HepG2 (cell line): Measurements from ENCODE around the gene C14orf119. TPM values are rescaled to one million over a fixed set of nuclear protein-coding genes. Genes with fewer than 3 reads are reported as not detected.

Experiments
- ATF2 ChIP-seq: sonication (generic); formaldehyde crosslinking; IDR thresholded peaks from 2 replicates; pipeline ENCODE4 v1.4.0; 2020; ENCODE audit warnings: missing genetic modification reagents
- GTF3A ChIP-seq: sonication (generic); formaldehyde crosslinking; conservative IDR thresholded peaks from 2 replicates; pipeline ENCODE4 v1.4.0; 2020; ENCODE audit warnings: mild to moderate bottlenecking, missing genetic modification reagents
- MED1 ChIP-seq: sonication (generic); formaldehyde crosslinking; IDR thresholded peaks from 2 replicates; pipeline ENCODE4 v1.4.0; 2020; ENCODE audit warnings: missing genetic modification reagents
- PAWR ChIP-seq: sonication (generic); formaldehyde crosslinking; IDR thresholded peaks from 2 replicates; pipeline ENCODE4 v1.4.0; 2020; ENCODE audit warnings: missing genetic modification reagents, mild to moderate bottlenecking, borderline replicate concordance
- ZBTB38 ChIP-seq: sonication (generic); formaldehyde crosslinking; IDR thresholded peaks from 2 replicates; pipeline ENCODE4 v1.5.1; 2020; ENCODE audit warnings: mild to moderate bottlenecking, missing genetic modification reagents
- ZNF367 ChIP-seq: sonication (generic); formaldehyde crosslinking; IDR thresholded peaks from 2 replicates; pipeline ENCODE4 v1.4.0; 2020; ENCODE audit warnings: missing genetic modification reagents, borderline replicate concordance
- ZNF382 ChIP-seq: sonication (generic); formaldehyde crosslinking; IDR thresholded peaks from 2 replicates; pipeline ENCODE4 v1.5.0; 2020; ENCODE audit warnings: missing genetic modification reagents, mild to moderate bottlenecking, borderline replicate concordance
- ZNF605 ChIP-seq: sonication (generic); formaldehyde crosslinking; IDR thresholded peaks from 2 replicates; pipeline ENCODE4 v1.8.0; 2022; ENCODE audit warnings: mild to moderate bottlenecking, missing genetic modification reagents
- ZNF672 ChIP-seq: sonication (generic); formaldehyde crosslinking; IDR thresholded peaks from 2 replicates; pipeline ENCODE4 v1.8.1; 2022; ENCODE audit warnings: missing genetic modification reagents
- ZNF839 ChIP-seq: sonication (generic); formaldehyde crosslinking; IDR thresholded peaks from 2 replicates; pipeline ENCODE4 v1.4.0; 2020; ENCODE audit warnings: missing genetic modification reagents, mild to moderate bottlenecking, borderline replicate concordance
- ZNF883 ChIP-seq: sonication (generic); formaldehyde crosslinking; IDR thresholded peaks from 2 replicates; pipeline ENCODE4 v1.5.1; 2020; ENCODE audit warnings: mild to moderate bottlenecking, missing genetic modification reagents; ENCODE audit errors: not compliant biosample characterization
- polyA plus RNA-seq, 8 experiments: library from polyadenylated mRNA; depleted of rRNA in 3 of 8; stranded (reverse) in 7 of 8; unstranded in 1 of 8; fragments of >200 nt; fragmentation: Illumina TruSeq in 4 of 8; extraction: Trizol in 4 of 8; gene quantifications; 2 replicates each; pipeline versions ENCODE4 v1.2.1 to v1.2.3, GENCODE V29; 2011 to 2016; ENCODE audit warnings: low read depth in 4 of 8, missing spikeins in 1 of 8, mixed read lengths in 1 of 8; ENCODE audit not compliant: insufficient read depth in 1 of 8
- total RNA-seq, 5 experiments: library from RNA; depleted of rRNA; stranded (reverse); fragments of >200 nt; fragmentation: Illumina TruSeq; extraction: Trizol; gene quantifications; 2 replicates each; pipeline ENCODE4 v1.2.3, GENCODE V29; 2016; ENCODE audit warnings: low read depth in 1 of 5
- TF ChIP-seq, protein P1 (sequence below): sonication (generic); formaldehyde crosslinking; IDR thresholded peaks from 2 replicates; pipeline ENCODE4 v1.5.0; 2020; ENCODE audit warnings: mild to moderate bottlenecking, missing genetic modification reagents, borderline replicate concordance
- TF ChIP-seq, protein P2 (sequence below): sonication (generic); formaldehyde crosslinking; IDR thresholded peaks from 2 replicates; pipeline ENCODE4 v1.9.0; 2021; ENCODE audit warnings: missing genetic modification reagents, borderline replicate concordance
- TF ChIP-seq, protein P3 (sequence below): sonication (generic); formaldehyde crosslinking; IDR thresholded peaks from 2 replicates; pipeline ENCODE4 v1.4.0; 2020; ENCODE audit warnings: mild to moderate bottlenecking, missing genetic modification reagents
- TF ChIP-seq, protein P4 (sequence below): sonication (generic); formaldehyde crosslinking; IDR thresholded peaks from 2 replicates; pipeline ENCODE4 v1.5.1; 2020; ENCODE audit warnings: missing genetic modification reagents, mild to moderate bottlenecking, borderline replicate concordance
- TF ChIP-seq, protein P5 (sequence below): sonication (generic); formaldehyde crosslinking; IDR thresholded peaks from 2 replicates; pipeline ENCODE4 v1.9.0; 2022; ENCODE audit warnings: low read depth, missing genetic modification reagents

Gene C14orf119
- total and polyA plus RNA-seq, 2 of the 13 experiments (the other 11 are each of a cell fraction or from before 2014, with no cell fraction given): 117 to 206 TPM

DNA sequence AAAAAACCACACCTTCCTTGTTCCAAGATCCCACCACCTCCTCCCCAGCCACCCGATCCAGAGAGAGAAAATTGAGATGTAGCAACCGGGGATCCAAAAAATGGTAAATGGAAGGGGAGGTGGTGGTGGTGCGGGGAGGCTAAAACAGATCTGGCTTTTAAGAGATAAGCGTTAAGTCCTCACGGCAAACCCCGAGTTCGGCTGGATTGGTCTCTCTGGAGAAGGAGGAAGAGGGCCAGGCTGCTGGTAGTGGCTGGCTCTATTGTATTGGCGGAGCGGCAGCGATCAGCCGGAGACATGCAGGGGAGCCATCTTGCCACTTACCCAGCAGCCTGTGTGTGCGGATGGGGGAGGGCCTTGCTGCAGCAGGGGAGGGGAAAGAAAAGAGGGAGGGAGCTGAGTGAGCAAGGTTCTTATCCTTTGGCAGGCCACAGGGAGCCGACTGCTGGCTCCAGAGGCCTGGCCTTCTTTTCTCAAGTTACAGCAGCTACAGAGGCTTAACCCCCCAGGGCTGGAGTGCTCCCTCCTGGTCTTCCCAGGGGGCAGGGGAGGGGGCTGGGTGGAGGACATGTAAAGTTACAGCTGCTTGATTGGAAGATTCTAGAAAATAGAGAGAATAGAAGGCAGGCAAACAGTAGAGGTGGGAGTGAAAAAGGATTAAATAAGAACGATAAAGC, 23.9 kb upstream of the C14orf119 start (continued):
- TF ChIP-seq, protein P1, sequence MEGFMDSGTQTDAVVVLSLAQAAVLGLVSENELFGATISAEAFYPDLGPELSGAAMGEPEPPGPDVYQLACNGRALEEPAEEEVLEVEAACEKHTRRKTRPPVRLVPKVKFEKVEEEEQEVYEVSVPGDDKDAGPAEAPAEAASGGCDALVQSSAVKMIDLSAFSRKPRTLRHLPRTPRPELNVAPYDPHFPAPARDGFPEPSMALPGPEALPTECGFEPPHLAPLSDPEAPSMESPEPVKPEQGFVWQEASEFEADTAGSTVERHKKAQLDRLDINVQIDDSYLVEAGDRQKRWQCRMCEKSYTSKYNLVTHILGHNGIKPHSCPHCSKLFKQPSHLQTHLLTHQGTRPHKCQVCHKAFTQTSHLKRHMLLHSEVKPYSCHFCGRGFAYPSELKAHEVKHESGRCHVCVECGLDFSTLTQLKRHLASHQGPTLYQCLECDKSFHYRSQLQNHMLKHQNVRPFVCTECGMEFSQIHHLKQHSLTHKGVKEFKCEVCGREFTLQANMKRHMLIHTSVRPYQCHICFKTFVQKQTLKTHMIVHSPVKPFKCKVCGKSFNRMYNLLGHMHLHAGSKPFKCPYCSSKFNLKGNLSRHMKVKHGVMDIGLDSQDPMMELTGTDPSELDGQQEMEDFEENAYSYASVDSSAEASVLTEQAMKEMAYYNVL (CRISPR knock-in tag): peak; percentile 85; the same call in 1 of the 2 replicates
- peak; percentile 63 for TF ChIP-seq ZNF883 (CRISPR knock-in tag)
- peak; percentile 73; the same call in 1 of the 2 replicates for TF ChIP-seq GTF3A (CRISPR knock-in tag)
- peak; percentile 65; the same call in 1 of the 2 replicates for TF ChIP-seq PAWR (CRISPR knock-in tag)
- peak; percentile 94; the same call in 1 of the 2 replicates for TF ChIP-seq ZNF839 (CRISPR knock-in tag)
- TF ChIP-seq ZNF605: peak; percentile 97
- no peak for TF ChIP-seq ZNF382 (CRISPR knock-in tag)
- no peak for TF ChIP-seq ZNF672 (CRISPR knock-in tag)
- peak; percentile 51; the same call in 1 of the 2 replicates for TF ChIP-seq ATF2 (CRISPR knock-in tag)
- TF ChIP-seq, protein P2, sequence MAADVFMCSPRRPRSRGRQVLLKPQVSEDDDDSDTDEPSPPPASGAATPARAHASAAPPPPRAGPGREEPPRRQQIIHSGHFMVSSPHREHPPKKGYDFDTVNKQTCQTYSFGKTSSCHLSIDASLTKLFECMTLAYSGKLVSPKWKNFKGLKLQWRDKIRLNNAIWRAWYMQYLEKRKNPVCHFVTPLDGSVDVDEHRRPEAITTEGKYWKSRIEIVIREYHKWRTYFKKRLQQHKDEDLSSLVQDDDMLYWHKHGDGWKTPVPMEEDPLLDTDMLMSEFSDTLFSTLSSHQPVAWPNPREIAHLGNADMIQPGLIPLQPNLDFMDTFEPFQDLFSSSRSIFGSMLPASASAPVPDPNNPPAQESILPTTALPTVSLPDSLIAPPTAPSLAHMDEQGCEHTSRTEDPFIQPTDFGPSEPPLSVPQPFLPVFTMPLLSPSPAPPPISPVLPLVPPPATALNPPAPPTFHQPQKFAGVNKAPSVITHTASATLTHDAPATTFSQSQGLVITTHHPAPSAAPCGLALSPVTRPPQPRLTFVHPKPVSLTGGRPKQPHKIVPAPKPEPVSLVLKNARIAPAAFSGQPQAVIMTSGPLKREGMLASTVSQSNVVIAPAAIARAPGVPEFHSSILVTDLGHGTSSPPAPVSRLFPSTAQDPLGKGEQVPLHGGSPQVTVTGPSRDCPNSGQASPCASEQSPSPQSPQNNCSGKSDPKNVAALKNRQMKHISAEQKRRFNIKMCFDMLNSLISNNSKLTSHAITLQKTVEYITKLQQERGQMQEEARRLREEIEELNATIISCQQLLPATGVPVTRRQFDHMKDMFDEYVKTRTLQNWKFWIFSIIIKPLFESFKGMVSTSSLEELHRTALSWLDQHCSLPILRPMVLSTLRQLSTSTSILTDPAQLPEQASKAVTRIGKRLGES (CRISPR knock-in tag): no peak
- no peak for TF ChIP-seq ZNF367
- TF ChIP-seq, protein P3, sequence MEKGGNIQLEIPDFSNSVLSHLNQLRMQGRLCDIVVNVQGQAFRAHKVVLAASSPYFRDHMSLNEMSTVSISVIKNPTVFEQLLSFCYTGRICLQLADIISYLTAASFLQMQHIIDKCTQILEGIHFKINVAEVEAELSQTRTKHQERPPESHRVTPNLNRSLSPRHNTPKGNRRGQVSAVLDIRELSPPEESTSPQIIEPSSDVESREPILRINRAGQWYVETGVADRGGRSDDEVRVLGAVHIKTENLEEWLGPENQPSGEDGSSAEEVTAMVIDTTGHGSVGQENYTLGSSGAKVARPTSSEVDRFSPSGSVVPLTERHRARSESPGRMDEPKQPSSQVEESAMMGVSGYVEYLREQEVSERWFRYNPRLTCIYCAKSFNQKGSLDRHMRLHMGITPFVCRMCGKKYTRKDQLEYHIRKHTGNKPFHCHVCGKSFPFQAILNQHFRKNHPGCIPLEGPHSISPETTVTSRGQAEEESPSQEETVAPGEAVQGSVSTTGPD: 0 out of 2 replicates have a peak, but pooled peaks have one; percentile 56
- peak; percentile 19; the same call in 1 of the 2 replicates for TF ChIP-seq ZBTB38
- TF ChIP-seq, protein P4, sequence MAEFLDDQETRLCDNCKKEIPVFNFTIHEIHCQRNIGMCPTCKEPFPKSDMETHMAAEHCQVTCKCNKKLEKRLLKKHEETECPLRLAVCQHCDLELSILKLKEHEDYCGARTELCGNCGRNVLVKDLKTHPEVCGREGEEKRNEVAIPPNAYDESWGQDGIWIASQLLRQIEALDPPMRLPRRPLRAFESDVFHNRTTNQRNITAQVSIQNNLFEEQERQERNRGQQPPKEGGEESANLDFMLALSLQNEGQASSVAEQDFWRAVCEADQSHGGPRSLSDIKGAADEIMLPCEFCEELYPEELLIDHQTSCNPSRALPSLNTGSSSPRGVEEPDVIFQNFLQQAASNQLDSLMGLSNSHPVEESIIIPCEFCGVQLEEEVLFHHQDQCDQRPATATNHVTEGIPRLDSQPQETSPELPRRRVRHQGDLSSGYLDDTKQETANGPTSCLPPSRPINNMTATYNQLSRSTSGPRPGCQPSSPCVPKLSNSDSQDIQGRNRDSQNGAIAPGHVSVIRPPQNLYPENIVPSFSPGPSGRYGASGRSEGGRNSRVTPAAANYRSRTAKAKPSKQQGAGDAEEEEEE: no peak
- TF ChIP-seq, protein P5, sequence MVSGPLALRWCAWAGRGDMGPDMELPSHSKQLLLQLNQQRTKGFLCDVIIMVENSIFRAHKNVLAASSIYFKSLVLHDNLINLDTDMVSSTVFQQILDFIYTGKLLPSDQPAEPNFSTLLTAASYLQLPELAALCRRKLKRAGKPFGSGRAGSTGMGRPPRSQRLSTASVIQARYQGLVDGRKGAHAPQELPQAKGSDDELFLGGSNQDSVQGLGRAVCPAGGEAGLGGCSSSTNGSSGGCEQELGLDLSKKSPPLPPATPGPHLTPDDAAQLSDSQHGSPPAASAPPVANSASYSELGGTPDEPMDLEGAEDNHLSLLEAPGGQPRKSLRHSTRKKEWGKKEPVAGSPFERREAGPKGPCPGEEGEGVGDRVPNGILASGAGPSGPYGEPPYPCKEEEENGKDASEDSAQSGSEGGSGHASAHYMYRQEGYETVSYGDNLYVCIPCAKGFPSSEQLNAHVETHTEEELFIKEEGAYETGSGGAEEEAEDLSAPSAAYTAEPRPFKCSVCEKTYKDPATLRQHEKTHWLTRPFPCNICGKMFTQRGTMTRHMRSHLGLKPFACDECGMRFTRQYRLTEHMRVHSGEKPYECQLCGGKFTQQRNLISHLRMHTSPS (CRISPR knock-in tag): no peak
- TF ChIP-seq MED1: peak; percentile 70
